H9 (cell line): ENCODE measurements around the gene CRCP. TPM values are rescaled to one million over a fixed set of nuclear protein-coding genes. Genes with fewer than 3 reads are reported as not detected.
"Not testable (repeated sequence)": the region's sequence is repeated elsewhere in the genome, so short reads cannot be mapped to it uniquely, and the experiment has no call there.

Source experiments
- DNase-seq: peaks from one replicate; pipeline ENCODE4 v3.0.0-alpha.2; 2017
- H2AFZ ChIP-seq: one replicate; pipeline ENCODE4 v1.6.1; 2013; ENCODE audit warnings: mild to moderate bottlenecking, low read length, control low read depth, moderate library complexity
- H2AK5ac ChIP-seq: 2 replicates; pipeline ENCODE4 v1.6.1; 2013; ENCODE audit warnings: low read length, control low read depth, mixed read lengths; ENCODE audit not compliant: insufficient read length
- H2BK120ac ChIP-seq: one replicate; pipeline ENCODE4 v1.6.1; 2013; ENCODE audit warnings: low read depth, mild to moderate bottlenecking, low read length, control low read depth, inconsistent platforms; ENCODE audit not compliant: poor library complexity, severe bottlenecking
- H2BK12ac ChIP-seq: 2 replicates; pipeline ENCODE4 v1.6.1; 2013; ENCODE audit warnings: low read length, control low read depth, mixed read lengths, low read depth; ENCODE audit not compliant: insufficient read length
- H2BK15ac ChIP-seq: 2 replicates; pipeline ENCODE4 v1.6.1; 2013; ENCODE audit warnings: low read depth, low read length, control low read depth
- H2BK20ac ChIP-seq: one replicate; pipeline ENCODE4 v1.6.1; 2013; ENCODE audit warnings: low read depth, mild to moderate bottlenecking, low read length, control low read depth, inconsistent platforms; ENCODE audit not compliant: poor library complexity, severe bottlenecking
- H2BK5ac ChIP-seq: 2 replicates; pipeline ENCODE4 v1.6.1; 2013; ENCODE audit warnings: low read length, control low read depth, mixed read lengths; ENCODE audit not compliant: insufficient read length
- H3K14ac ChIP-seq: 2 replicates; pipeline ENCODE4 v1.6.1; 2013; ENCODE audit warnings: low read length, control low read depth; ENCODE audit not compliant: insufficient read depth
- H3K18ac ChIP-seq: 2 replicates; pipeline ENCODE4 v1.6.1; 2013; ENCODE audit warnings: low read depth, mild to moderate bottlenecking, mixed read lengths, low read length, control low read depth; ENCODE audit not compliant: insufficient read length
- H3K23ac ChIP-seq: 2 replicates; pipeline ENCODE4 v1.6.1; 2013; ENCODE audit warnings: low read length, control low read depth, mixed read lengths, low read depth; ENCODE audit not compliant: insufficient read length
- H3K23me2 ChIP-seq: 2 replicates; pipeline ENCODE4 v1.6.1; 2013; ENCODE audit warnings: low read depth, mild to moderate bottlenecking, mixed read lengths, low read length, control low read depth; ENCODE audit not compliant: insufficient read length, poor library complexity, severe bottlenecking
- H3K27ac ChIP-seq: 2 replicates; pipeline ENCODE4 v1.5.1; 2013; ENCODE audit warnings: low read length, control low read depth, mixed read lengths, low read depth; ENCODE audit not compliant: insufficient read length
- H3K27me3 ChIP-seq: 2 replicates; pipeline ENCODE4 v1.6.1; 2013; ENCODE audit warnings: low read length, control low read depth, inconsistent platforms; ENCODE audit not compliant: insufficient read depth
- H3K4ac ChIP-seq: 2 replicates; pipeline ENCODE4 v1.6.1; 2013; ENCODE audit warnings: low read depth, mild to moderate bottlenecking, control low read depth, inconsistent platforms, low read length, moderate library complexity
- H3K4me1 ChIP-seq: 2 replicates; pipeline ENCODE4 v1.6.1; 2013; ENCODE audit warnings: low read length, control low read depth, inconsistent platforms; ENCODE audit not compliant: insufficient read depth
- H3K4me2 ChIP-seq: 2 replicates; pipeline ENCODE4 v1.6.1; 2013; ENCODE audit warnings: low read length, control low read depth, mixed read lengths; ENCODE audit not compliant: insufficient read length, insufficient read depth
- H3K56ac ChIP-seq: 2 replicates; pipeline ENCODE4 v1.6.1; 2013; ENCODE audit warnings: low read depth, mild to moderate bottlenecking, mixed read lengths, low read length, control low read depth; ENCODE audit not compliant: insufficient read length
- H3K79me1 ChIP-seq: 2 replicates; pipeline ENCODE4 v1.6.1; 2013; ENCODE audit warnings: low read depth, mild to moderate bottlenecking, moderate library complexity, low read length, control low read depth, inconsistent platforms; ENCODE audit not compliant: insufficient read depth, poor library complexity, severe bottlenecking
- H3K79me2 ChIP-seq: 2 replicates; pipeline ENCODE4 v1.6.1; 2013; ENCODE audit warnings: low read length, control low read depth, inconsistent platforms; ENCODE audit not compliant: insufficient read depth
- H3K9ac ChIP-seq: 2 replicates; pipeline ENCODE4 v1.6.1; 2013; ENCODE audit warnings: low read length, control low read depth, mixed read lengths; ENCODE audit not compliant: insufficient read length; ENCODE audit errors: extremely low read depth
- H3K9me3 ChIP-seq: one replicate; pipeline ENCODE4 v1.6.1; 2013; ENCODE audit warnings: low read depth, low read length, inconsistent platforms; ENCODE audit not compliant: control insufficient read depth
- H3T11ph ChIP-seq: one replicate; pipeline ENCODE4 v1.6.1; 2013; ENCODE audit warnings: mild to moderate bottlenecking, low read length, control low read depth, inconsistent platforms
- H4K20me1 ChIP-seq: one replicate; pipeline ENCODE4 v1.6.1; 2013; ENCODE audit not compliant: control insufficient read depth, insufficient read length, insufficient read depth
- H4K5ac ChIP-seq: 2 replicates; pipeline ENCODE4 v1.6.1; 2013; ENCODE audit warnings: low read depth, mild to moderate bottlenecking, mixed read lengths, low read length, control low read depth; ENCODE audit not compliant: insufficient read length
- H4K8ac ChIP-seq: replicated peaks from 2 replicates; pipeline ENCODE4 v1.6.1; 2013; ENCODE audit warnings: low read length, control low read depth, mixed read lengths, low read depth; ENCODE audit not compliant: insufficient read length
- H4K91ac ChIP-seq: 2 replicates; pipeline ENCODE4 v1.6.1; 2013; ENCODE audit warnings: low read depth, mild to moderate bottlenecking, moderate library complexity, mixed read lengths, low read length, control low read depth; ENCODE audit not compliant: insufficient read length
- H3K27ac Mint-ChIP-seq, 3 experiments: 2 replicates in 2 of 3; 3 replicates in 1 of 3; pipeline ENCODE4 v1.8.0; 2020 to 2021; ENCODE audit warnings: mixed read lengths in 3 of 3, mild to moderate bottlenecking in 1 of 3, moderate library complexity in 1 of 3
- H3K27me3 Mint-ChIP-seq: 2 replicates; pipeline ENCODE4 v1.8.0; 2021; ENCODE audit warnings: low read depth, mild to moderate bottlenecking, moderate library complexity, mixed read lengths
- H3K36me3 Mint-ChIP-seq, 3 experiments: 2 replicates in 2 of 3; 3 replicates in 1 of 3; pipeline ENCODE4 v1.8.0; 2020 to 2021; ENCODE audit warnings: low read depth in 3 of 3, mixed read lengths in 3 of 3; ENCODE audit not compliant: insufficient read depth in 1 of 3
- H3K4me1 Mint-ChIP-seq, 2 experiments: 2 replicates each; pipeline ENCODE4 v1.8.0; 2020; ENCODE audit warnings: mixed read lengths in 2 of 2
- H3K4me3 Mint-ChIP-seq, 2 experiments: 2 replicates in 1 of 2; 3 replicates in 1 of 2; pipeline ENCODE4 v1.8.0; 2020 to 2021; ENCODE audit warnings: mild to moderate bottlenecking in 2 of 2, mixed read lengths in 2 of 2, moderate library complexity in 1 of 2
- H3K9me3 Mint-ChIP-seq, 2 experiments: 2 replicates in 1 of 2; 3 replicates in 1 of 2; pipeline ENCODE4 v1.8.0; 2020; ENCODE audit warnings: mild to moderate bottlenecking in 2 of 2, mixed read lengths in 2 of 2, moderate library complexity in 1 of 2
- WGBS: extraction: QIAGEN DNeasy Blood & Tissue Kit; methylation state at CpG from one replicate; pipeline ENCODE4 v1.1.7; 2013; ENCODE audit warnings: missing lambda C conversion rate, low lambda C conversion rate, mixed read lengths; ENCODE audit not compliant: insufficient read length; ENCODE audit errors: extremely low coverage; 5-methylcytosine and 5-hydroxymethylcytosine counted together
- total RNA-seq: library from RNA; stranded (reverse); gene quantifications from 2 replicates; pipeline ENCODE4 v1.2.1, GENCODE V29; 2021
- TF ChIP-seq, protein P1 (sequence below): fragments of 200-600 bp; sonication (generic); conservative IDR thresholded peaks from 3 replicates; pipeline ENCODE4 v1.8.0; 2021; ENCODE audit warnings: antibody characterized with exemption, mild to moderate bottlenecking

The CRCP gene
- total RNA-seq, 1 experiment from 2014 or later, result 39.0 TPM

DNA sequence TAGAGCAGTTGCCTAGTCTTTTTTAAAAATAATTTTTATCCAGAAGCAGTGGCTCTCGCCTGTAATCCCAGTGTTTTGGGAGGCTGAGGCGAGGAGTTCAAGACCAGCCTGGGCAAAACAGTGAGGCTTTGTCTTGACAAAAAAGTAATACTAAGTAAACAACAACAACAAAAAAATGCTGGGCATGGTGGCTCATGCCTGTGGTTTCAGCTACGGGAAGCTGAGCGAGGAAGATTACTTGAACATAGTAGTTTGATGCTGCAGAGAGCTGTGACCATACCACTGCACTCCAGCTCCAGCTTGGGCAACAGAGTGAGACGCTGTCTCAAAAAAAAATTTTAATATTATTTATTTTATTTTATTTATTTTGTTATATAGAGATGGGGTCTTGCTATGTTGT lies 59.2 kb downstream of the CRCP start:
- Histone ChIP-seq H4K20me1 (no peaks in the 10 kb centered on the region), H3K18ac (no peak overlapping the region), H3K27me3 (no peaks in the 10 kb centered on the region), H3K79me1 (no peaks in the 10 kb centered on the region), H2AK5ac (no peak overlapping the region), H3K9me3 (no peaks in the 10 kb centered on the region), H2BK5ac (no peak overlapping the region), H3K9ac (no peak overlapping the region), H2BK120ac (no peak overlapping the region), H3K79me2 (no peaks in the 10 kb centered on the region), H4K8ac (no peak overlapping the region), H3T11ph (no peak overlapping the region), H2BK20ac (no peak overlapping the region), H4K91ac (no peak overlapping the region), H3K23me2 (no peaks in the 10 kb centered on the region), H4K5ac (no peak overlapping the region), H2AFZ (no peak overlapping the region), H3K23ac (no peak overlapping the region), H3K4me2 (no peak overlapping the region), H3K14ac (no peak overlapping the region), H3K56ac (no peak overlapping the region), H3K4ac (no peak overlapping the region), H3K4me1 (no peaks in the 10 kb centered on the region), H2BK12ac (no peak overlapping the region), H3K27ac (no peak overlapping the region), H2BK15ac (no peak overlapping the region)
- Mint-ChIP-seq H3K4me3 (no peak overlapping the region), H3K36me3 (peaks cover 0 to 4% (median 0%) of the 10 kb centered on the region in 3 experiments; a peak in 4 of 7 replicates), H3K27me3 (peaks cover 3% of the 10 kb centered on the region; the same call in 1 of the 2 replicates), H3K27ac (no peak overlapping the region), H3K9me3 (peaks cover 3 to 4% of the 10 kb centered on the region in 2 experiments; a peak in 4 of 5 replicates), H3K4me1 (peaks cover 4 to 7% of the 10 kb centered on the region in 2 experiments; a peak in 3 of 4 replicates)
- TF ChIP-seq, protein P1, sequence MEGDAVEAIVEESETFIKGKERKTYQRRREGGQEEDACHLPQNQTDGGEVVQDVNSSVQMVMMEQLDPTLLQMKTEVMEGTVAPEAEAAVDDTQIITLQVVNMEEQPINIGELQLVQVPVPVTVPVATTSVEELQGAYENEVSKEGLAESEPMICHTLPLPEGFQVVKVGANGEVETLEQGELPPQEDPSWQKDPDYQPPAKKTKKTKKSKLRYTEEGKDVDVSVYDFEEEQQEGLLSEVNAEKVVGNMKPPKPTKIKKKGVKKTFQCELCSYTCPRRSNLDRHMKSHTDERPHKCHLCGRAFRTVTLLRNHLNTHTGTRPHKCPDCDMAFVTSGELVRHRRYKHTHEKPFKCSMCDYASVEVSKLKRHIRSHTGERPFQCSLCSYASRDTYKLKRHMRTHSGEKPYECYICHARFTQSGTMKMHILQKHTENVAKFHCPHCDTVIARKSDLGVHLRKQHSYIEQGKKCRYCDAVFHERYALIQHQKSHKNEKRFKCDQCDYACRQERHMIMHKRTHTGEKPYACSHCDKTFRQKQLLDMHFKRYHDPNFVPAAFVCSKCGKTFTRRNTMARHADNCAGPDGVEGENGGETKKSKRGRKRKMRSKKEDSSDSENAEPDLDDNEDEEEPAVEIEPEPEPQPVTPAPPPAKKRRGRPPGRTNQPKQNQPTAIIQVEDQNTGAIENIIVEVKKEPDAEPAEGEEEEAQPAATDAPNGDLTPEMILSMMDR, result no peak
- DNase-seq, result no peak
- WGBS, result no CpG with 5 or more reads among the region's 5 CpGs

DNA sequence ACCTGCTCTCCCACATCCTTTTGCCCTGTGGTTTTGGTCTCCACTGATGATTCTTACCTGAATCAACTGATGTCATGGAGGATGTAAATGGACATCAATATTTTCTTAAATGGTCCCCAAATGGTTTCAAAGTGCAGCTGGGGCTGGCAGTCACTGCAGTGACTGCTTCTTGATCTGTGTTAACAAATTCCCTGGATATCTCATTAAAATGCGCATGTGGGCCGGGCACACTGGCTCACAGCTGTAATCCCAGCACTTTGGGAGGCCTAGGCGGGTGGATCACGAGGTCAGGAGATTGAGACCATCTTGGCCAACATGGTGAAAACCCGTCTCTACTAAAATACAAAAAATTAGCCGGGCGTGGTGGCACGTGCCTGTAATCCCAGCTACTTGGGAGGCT lies 60.4 kb downstream of the CRCP start:
- H3K23me2 ChIP-seq, H2BK20ac ChIP-seq, H2BK15ac ChIP-seq, H3K27me3 Mint-ChIP-seq, H2AFZ ChIP-seq, H3K14ac ChIP-seq, H3K18ac ChIP-seq, H3K79me2 ChIP-seq, H3K9ac ChIP-seq, H4K20me1 ChIP-seq, H2BK12ac ChIP-seq, H3K4me2 ChIP-seq, H4K5ac ChIP-seq, H3K4ac ChIP-seq, H3T11ph ChIP-seq, H2BK120ac ChIP-seq, H3K9me3 Mint-ChIP-seq, H4K8ac ChIP-seq, H3K79me1 ChIP-seq, H3K27me3 ChIP-seq, H3K27ac Mint-ChIP-seq, H3K36me3 Mint-ChIP-seq, H3K27ac ChIP-seq, H2AK5ac ChIP-seq, H3K4me1 ChIP-seq, H3K4me3 Mint-ChIP-seq, H3K23ac ChIP-seq, H2BK5ac ChIP-seq, DNase-seq, H3K56ac ChIP-seq, H4K91ac ChIP-seq, H3K9me3 ChIP-seq, H3K4me1 Mint-ChIP-seq: not testable (repeated sequence)
- WGBS, result no CpG with 5 or more reads among the region's 8 CpGs
